Measurements from ENCODE around the gene PIK3AP1. TPM values are rescaled to one million over a fixed set of nuclear protein-coding genes. Genes with fewer than 3 reads are reported as not detected.
"Not testable (repeated sequence)": the region's sequence is repeated elsewhere in the genome, so short reads cannot be mapped to it uniquely, and the experiment has no call there.

PIK3AP1 gene
- total and polyA plus RNA-seq, 2 of the 8 experiments (the other 6 are each of a cell fraction or from before 2014, with no cell fraction given): 1.9 to 4.5 TPM

DNA sequence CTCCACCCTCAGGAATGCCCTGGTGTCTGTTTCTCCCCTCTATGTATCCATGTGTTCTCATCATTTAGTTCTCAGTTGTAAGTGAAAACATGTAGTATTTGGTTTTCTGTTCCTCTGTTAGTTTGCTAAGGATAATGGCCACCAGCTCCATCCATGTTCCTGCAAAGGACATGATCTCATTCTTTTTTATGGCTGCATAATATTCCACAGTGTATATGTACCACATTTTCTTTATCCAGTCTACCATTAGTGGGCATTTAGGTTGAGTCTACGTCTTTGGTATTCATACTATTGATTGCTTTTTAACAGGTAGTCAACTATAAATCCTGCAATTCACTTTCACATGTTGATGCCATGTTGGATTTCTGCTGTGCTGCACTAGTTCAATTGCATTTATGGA, 39.9 kb downstream of the PIK3AP1 start:
- FAIRE-seq: not testable (repeated sequence)

More for the DNA sequence above, 39.9 kb downstream of the PIK3AP1 start:
- H2BK20ac ChIP-seq (ENCODE audit: low read length); H3K9ac ChIP-seq (replicated peaks in 1 of 4; ENCODE audit: extremely low read depth in 1 of 4, low read depth in 3 of 4, low read length in 3 of 4); H3K4me1 ChIP-seq (replicated peaks in 1 of 4; ENCODE audit: control insufficient read depth in 3 of 4, insufficient read depth in 4 of 4, low read length in 3 of 4); H2AFZ ChIP-seq (ENCODE audit: low read length); H4K91ac ChIP-seq (replicated peaks; ENCODE audit: insufficient read length, low read length); H3K36me3 ChIP-seq (ENCODE audit: control insufficient read depth in 2 of 4, insufficient read depth in 4 of 4, low read length in 3 of 4); H3K27me3 ChIP-seq (replicated peaks in 1 of 4; ENCODE audit: control insufficient read depth in 3 of 4, extremely low read depth in 1 of 4, insufficient read depth in 3 of 4, low read length in 3 of 4); H3K56ac ChIP-seq (replicated peaks; ENCODE audit: insufficient read length, low read depth, low read length); H2BK12ac ChIP-seq (ENCODE audit: low read depth, low read length); H3K4me3 ChIP-seq (ENCODE audit: extremely low read depth in 1 of 4, insufficient read depth in 2 of 4, low read depth in 3 of 4, low read length in 4 of 4); H3K23me2 ChIP-seq (ENCODE audit: low read depth, low read length); H2BK15ac ChIP-seq (ENCODE audit: low read length); DNase-seq (ENCODE audit: low read depth in 1 of 2, low spot score in 2 of 2); H3K79me2 ChIP-seq (ENCODE audit: control insufficient read depth in 1 of 2, insufficient read depth in 2 of 2, low read length in 2 of 2); H3K9me3 ChIP-seq (ENCODE audit: insufficient read depth in 2 of 2, low read depth in 1 of 2, low read length in 1 of 2); H4K5ac ChIP-seq (ENCODE audit: insufficient read length, low read depth, low read length); H3K14ac ChIP-seq (ENCODE audit: insufficient read length); H4K20me1 ChIP-seq (replicated peaks in 1 of 2; ENCODE audit: control insufficient read depth in 1 of 2, insufficient read depth in 2 of 2, low read length in 2 of 2); H3K23ac ChIP-seq (ENCODE audit: insufficient read length); H3K79me1 ChIP-seq (ENCODE audit: low read depth, low read length); POLR2A ChIA-PET (ENCODE audit: partially characterized antibody); H4K8ac ChIP-seq (ENCODE audit: extremely low read depth, insufficient read depth, low read length); H3K4me2 ChIP-seq (ENCODE audit: insufficient read depth in 1 of 2, low read depth in 2 of 2, low read length in 2 of 2); H2BK5ac ChIP-seq (ENCODE audit: low read depth, low read length); H3K27ac ChIP-seq (ENCODE audit: low read depth, low read length); H3K18ac ChIP-seq (ENCODE audit: extremely low read depth, low read length); CTCF ChIA-PET (ENCODE audit: partially characterized antibody); H3K4ac ChIP-seq (replicated peaks; ENCODE audit: insufficient read length, low read depth, low read length); H2BK120ac ChIP-seq (replicated peaks; ENCODE audit: low read depth, low read length); H2AK5ac ChIP-seq (ENCODE audit: low read depth, low read length): not testable (repeated sequence)
- WGBS, 2 experiments (ENCODE audit: extremely low coverage in 1 of 2, insufficient coverage in 1 of 2, insufficient read length in 1 of 2, insufficient replicate concordance in 2 of 2, low coverage in 1 of 2, low lambda C conversion rate in 2 of 2, missing lambda C conversion rate in 1 of 2): 82% methylated on average over 1 of the region's 1 CpG; no CpG with 5 or more reads in 1 of the 2 experiments

Data from H1 (cell line).